ENCODE measurements around the gene DOCK3. TPM values are rescaled to one million over a fixed set of nuclear protein-coding genes. Genes with fewer than 3 reads are reported as not detected.

DOCK3 gene
- total and polyA plus RNA-seq, 2 of the 4 experiments (the other 2 are of a cell fraction): under 0.01 to 0.12 TPM

GRCh38 chr3:51311055-51311454 is 636.3 kb downstream of the DOCK3 start:
- no peak overlapping the region for H2AK9ac ChIP-seq (replicated peaks; ENCODE audit: low read depth, low read length, poor library complexity)
- no peak overlapping the region for H3K56ac ChIP-seq (ENCODE audit: extremely low read depth, insufficient read depth, low read length)
- in situ Hi-C loops (cut with MboI; ENCODE audit: low sequenced_read_pairs) (no loop called here), dilution Hi-C loops (cut with HindIII; ENCODE audit: low sequenced_read_pairs, unreplicated experiment) (no loop called here), intact Hi-C loops (cut with micrococcal nuclease) (loop anchor here (1.0 to 2.0 kb wide), 2 partner anchors 62 to 695 kb away; no protein-coding TSS in a partner anchor)
- no peak overlapping the region for H3K4me2 ChIP-seq (ENCODE audit: low read depth, low read length)
- H3K4me3 ChIP-seq (ENCODE audit: insufficient read depth, low read depth, low read length): no peak overlapping the region
- H3K4me1 ChIP-seq (ENCODE audit: control insufficient read depth, insufficient read depth, low read length): no peaks in the 10 kb centered on the region
- H3K14ac ChIP-seq (replicated peaks; ENCODE audit: low read depth, low read length): no peak overlapping the region
- ATAC-seq (ENCODE audit: low read depth): peak; percentile 64
- no peak overlapping the region for H3K23ac ChIP-seq (ENCODE audit: low read depth, low read length)
- H3K36me3 ChIP-seq (ENCODE audit: control insufficient read depth, insufficient read depth, low read length): no peaks in the 10 kb centered on the region
- no CpG with 5 or more reads among the region's 1 CpG for WGBS, 2 experiments (ENCODE audit: extremely low coverage in 2 of 2, insufficient read length in 1 of 2)
- H2AFZ ChIP-seq (replicated peaks; ENCODE audit: low read length, poor library complexity): no peak overlapping the region
- no peaks in the 10 kb centered on the region for H3K9me1 ChIP-seq (ENCODE audit: insufficient read depth, low read length)
- BruUV-seq (replicated peaks): no TSS peak
- no peak overlapping the region for H3K18ac ChIP-seq (ENCODE audit: low read depth, low read length)
- H2BK20ac ChIP-seq (ENCODE audit: low read depth, low read length): no peak overlapping the region
- no peak overlapping the region for H3K9ac ChIP-seq (ENCODE audit: low read depth, low read length)
- no peaks in the 10 kb centered on the region for H3K9me3 ChIP-seq (ENCODE audit: control insufficient read depth, insufficient read depth, low read length)
- no peak overlapping the region for H2BK15ac ChIP-seq (ENCODE audit: low read depth, low read length)
- no peak overlapping the region for H3K4ac ChIP-seq (ENCODE audit: low read depth, low read length)
- H4K91ac ChIP-seq (ENCODE audit: insufficient read depth, low read depth, low read length): no peak overlapping the region
- no peak overlapping the region for H2AK5ac ChIP-seq (ENCODE audit: low read depth, low read length)
- no peaks in the 10 kb centered on the region for H4K20me1 ChIP-seq (ENCODE audit: insufficient read depth, low read length)
- TF ChIP-seq RFX5 (IDR thresholded peaks at IDR 0.05; ENCODE audit: low read depth, low read length) (no peak), CHD1 (IDR thresholded peaks at IDR 0.05; ENCODE audit: low read depth, low read length) (no peak), ELK1 (IDR thresholded peaks at IDR 0.05; ENCODE audit: borderline replicate concordance, low read depth, low read length) (no peak), RAD21 (IDR thresholded peaks at IDR 0.05; ENCODE audit: low read length) (no peak; the same call in 1 of the 2 replicates), MAZ (IDR thresholded peaks at IDR 0.05; ENCODE audit: borderline replicate concordance, low read depth, low read length) (no peak), MXI1 (IDR thresholded peaks at IDR 0.05; ENCODE audit: borderline replicate concordance, low read depth, low read length) (no peak), FOS (IDR thresholded peaks at IDR 0.05; ENCODE audit: low read depth, low read length) (no peak), RCOR1 (IDR thresholded peaks at IDR 0.05; ENCODE audit: insufficient replicate concordance, low read length) (no peak), BHLHE40 (IDR thresholded peaks at IDR 0.05; ENCODE audit: low read depth, low read length) (no peak), POLR2A (IDR thresholded peaks at IDR 0.05; ENCODE audit: low read depth, low read length) (no peak), USF2 (IDR thresholded peaks at IDR 0.05; ENCODE audit: low read depth, low read length) (no peak), NFE2L2 (IDR thresholded peaks at IDR 0.05; ENCODE audit: low read depth, low read length) (no peak), CEBPB (IDR thresholded peaks at IDR 0.05; ENCODE audit: low read depth, low read length) (no peak), SMC3 (IDR thresholded peaks at IDR 0.05; ENCODE audit: low read depth, low read length) (peak; percentile 47; the same call in 1 of the 2 replicates), MAFK (IDR thresholded peaks at IDR 0.05; ENCODE audit: low read depth, low read length) (no peak)
- TF ChIP-seq, protein P1, sequence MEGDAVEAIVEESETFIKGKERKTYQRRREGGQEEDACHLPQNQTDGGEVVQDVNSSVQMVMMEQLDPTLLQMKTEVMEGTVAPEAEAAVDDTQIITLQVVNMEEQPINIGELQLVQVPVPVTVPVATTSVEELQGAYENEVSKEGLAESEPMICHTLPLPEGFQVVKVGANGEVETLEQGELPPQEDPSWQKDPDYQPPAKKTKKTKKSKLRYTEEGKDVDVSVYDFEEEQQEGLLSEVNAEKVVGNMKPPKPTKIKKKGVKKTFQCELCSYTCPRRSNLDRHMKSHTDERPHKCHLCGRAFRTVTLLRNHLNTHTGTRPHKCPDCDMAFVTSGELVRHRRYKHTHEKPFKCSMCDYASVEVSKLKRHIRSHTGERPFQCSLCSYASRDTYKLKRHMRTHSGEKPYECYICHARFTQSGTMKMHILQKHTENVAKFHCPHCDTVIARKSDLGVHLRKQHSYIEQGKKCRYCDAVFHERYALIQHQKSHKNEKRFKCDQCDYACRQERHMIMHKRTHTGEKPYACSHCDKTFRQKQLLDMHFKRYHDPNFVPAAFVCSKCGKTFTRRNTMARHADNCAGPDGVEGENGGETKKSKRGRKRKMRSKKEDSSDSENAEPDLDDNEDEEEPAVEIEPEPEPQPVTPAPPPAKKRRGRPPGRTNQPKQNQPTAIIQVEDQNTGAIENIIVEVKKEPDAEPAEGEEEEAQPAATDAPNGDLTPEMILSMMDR (conservative IDR thresholded peaks at IDR 0.05; ENCODE audit: low read depth, low read length): peak; percentile 42
- peak; percentile 33 for DNase-seq
- H2BK120ac ChIP-seq (ENCODE audit: low read depth, low read length): no peak overlapping the region
- no peak overlapping the region for H4K8ac ChIP-seq (ENCODE audit: low read depth in 2 of 2, low read length in 2 of 2)
- H2BK5ac ChIP-seq (ENCODE audit: low read depth, low read length, poor library complexity, severe bottlenecking): no peak overlapping the region
- no peak overlapping the region for H4K5ac ChIP-seq (ENCODE audit: low read depth, low read length)
- peaks cover 4% of the 10 kb centered on the region; the same call in 1 of the 2 replicates for H3K27me3 ChIP-seq (ENCODE audit: control insufficient read depth, insufficient read depth, low read length)
- POLR2A ChIA-PET (ENCODE audit: unreplicated experiment): no interaction called here
- CTCF ChIA-PET: interaction anchor here (0.6 to 1.7 kb wide), 10 partner anchors 8 to 695 kb away, joined by 3 to 7 read pairs (median 3); partner anchors contain the start of gene MAPKAPK3
- H3K27ac ChIP-seq (ENCODE audit: insufficient read depth, low read length): no peak overlapping the region
- no peaks in the 10 kb centered on the region for H3K79me1 ChIP-seq (ENCODE audit: low read depth in 1 of 2, low read length in 2 of 2)

Data from IMR-90 (cell line).